Keratinocyte (primary cell): ENCODE measurements around the gene ARL6.

Source experiments
- EZH2 ChIP-seq: IDR thresholded peaks from one replicate; pipeline ENCODE4 v1.6.1; 2012; ENCODE audit warnings: inconsistent platforms, mild to moderate bottlenecking, low read length, moderate library complexity
- TF ChIP-seq, protein P1 (sequence below), 3 experiments: IDR thresholded peaks in 1 of 3; conservative IDR thresholded peaks in 1 of 3; optimal IDR thresholded peaks in 1 of 3; 2 replicates in 2 of 3; 3 replicates in 1 of 3; pipeline versions ENCODE3 to v1.5.1; 2011; ENCODE audit warnings: low read length in 3 of 3, mild to moderate bottlenecking in 3 of 3, moderate library complexity in 2 of 3, control low read depth in 1 of 3, inconsistent platforms in 1 of 3; ENCODE audit not compliant: insufficient read depth in 2 of 3; ENCODE audit errors: extremely low read depth in 1 of 3

DNA sequence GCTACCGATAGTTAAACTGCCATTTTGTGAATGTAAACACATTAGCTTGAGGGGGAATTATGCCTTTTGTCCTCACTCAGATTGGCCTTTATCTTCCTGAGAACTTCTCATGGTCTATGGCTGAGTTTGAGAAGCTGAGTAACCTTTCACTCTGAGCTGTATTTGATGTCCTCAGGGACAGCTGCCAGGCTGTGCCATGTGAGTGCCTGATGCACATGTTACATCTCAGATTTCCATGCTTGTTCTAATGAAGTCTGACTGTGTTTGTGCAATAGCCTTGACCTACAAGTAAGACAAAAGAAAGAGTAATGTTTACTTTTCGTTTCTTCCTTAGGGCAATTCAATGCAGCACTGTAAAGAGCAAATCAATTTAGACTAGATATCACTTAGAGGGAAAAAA, 44.1 kb upstream of the ARL6 start:
- TF ChIP-seq, protein P1, sequence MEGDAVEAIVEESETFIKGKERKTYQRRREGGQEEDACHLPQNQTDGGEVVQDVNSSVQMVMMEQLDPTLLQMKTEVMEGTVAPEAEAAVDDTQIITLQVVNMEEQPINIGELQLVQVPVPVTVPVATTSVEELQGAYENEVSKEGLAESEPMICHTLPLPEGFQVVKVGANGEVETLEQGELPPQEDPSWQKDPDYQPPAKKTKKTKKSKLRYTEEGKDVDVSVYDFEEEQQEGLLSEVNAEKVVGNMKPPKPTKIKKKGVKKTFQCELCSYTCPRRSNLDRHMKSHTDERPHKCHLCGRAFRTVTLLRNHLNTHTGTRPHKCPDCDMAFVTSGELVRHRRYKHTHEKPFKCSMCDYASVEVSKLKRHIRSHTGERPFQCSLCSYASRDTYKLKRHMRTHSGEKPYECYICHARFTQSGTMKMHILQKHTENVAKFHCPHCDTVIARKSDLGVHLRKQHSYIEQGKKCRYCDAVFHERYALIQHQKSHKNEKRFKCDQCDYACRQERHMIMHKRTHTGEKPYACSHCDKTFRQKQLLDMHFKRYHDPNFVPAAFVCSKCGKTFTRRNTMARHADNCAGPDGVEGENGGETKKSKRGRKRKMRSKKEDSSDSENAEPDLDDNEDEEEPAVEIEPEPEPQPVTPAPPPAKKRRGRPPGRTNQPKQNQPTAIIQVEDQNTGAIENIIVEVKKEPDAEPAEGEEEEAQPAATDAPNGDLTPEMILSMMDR (optimal IDR thresholded peaks at IDR 0.05 in 1 of 3, IDR thresholded peaks at IDR 0.05 in 1 of 3, conservative IDR thresholded peaks at IDR 0.05 in 1 of 3; ENCODE audit: extremely low read depth in 1 of 3, insufficient read depth in 2 of 3, low read length in 3 of 3), result no peak
- TF ChIP-seq EZH2, result no peak
